ENCODE data around the gene ATXN2. TPM values are rescaled to one million over a fixed set of nuclear protein-coding genes. Genes with fewer than 3 reads are reported as not detected.

Gene ATXN2
- total RNA-seq, 1 donor from 2014 or later = 25.0 TPM

DNA sequence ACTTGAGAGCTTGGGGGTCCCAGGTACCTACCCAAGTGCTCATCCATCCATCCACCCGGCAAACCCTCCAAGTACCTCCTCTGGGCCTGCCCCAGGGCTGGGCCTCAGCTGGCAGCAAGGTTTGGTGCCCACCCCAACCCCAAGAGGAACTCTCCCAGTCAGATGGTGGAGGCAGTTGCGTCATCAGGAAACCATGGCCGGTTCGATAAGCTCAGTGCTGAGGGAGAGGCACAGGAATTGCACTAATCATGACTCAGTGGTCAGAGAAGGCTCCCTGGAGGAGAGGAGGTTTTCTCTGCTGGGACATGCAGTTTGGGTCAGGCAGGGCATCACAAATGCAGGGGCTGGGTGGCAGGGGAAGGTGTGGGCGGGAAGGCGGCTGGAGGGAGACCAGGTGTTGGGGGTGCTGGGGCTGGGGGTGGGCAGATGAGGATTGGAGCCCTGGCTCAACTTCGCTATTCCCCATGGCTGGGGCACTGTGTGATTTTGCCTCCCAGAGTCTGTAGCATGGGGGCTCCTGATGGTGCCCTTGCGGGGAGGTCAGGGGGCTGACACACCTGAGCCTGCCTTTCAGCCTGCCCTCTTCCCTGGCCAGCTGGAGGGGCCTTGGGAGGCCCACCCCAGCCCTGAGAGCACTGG is 161.2 kb downstream of the ATXN2 start:
- Histone ChIP-seq H3K4me1 (peaks cover 7 to 18% of the 10 kb centered on the region in 2 donors), H3K27me3 (no peaks in the 10 kb centered on the region), H3K36me3 (peaks cover 0 to 9% of the 10 kb centered on the region in 2 donors), H3K4me3 (no peak overlapping the region), H3K27ac (peak overlapping the region; percentile 32 to 72), H3K9me3 (no peaks in the 10 kb centered on the region)
- TF ChIP-seq, protein P1, sequence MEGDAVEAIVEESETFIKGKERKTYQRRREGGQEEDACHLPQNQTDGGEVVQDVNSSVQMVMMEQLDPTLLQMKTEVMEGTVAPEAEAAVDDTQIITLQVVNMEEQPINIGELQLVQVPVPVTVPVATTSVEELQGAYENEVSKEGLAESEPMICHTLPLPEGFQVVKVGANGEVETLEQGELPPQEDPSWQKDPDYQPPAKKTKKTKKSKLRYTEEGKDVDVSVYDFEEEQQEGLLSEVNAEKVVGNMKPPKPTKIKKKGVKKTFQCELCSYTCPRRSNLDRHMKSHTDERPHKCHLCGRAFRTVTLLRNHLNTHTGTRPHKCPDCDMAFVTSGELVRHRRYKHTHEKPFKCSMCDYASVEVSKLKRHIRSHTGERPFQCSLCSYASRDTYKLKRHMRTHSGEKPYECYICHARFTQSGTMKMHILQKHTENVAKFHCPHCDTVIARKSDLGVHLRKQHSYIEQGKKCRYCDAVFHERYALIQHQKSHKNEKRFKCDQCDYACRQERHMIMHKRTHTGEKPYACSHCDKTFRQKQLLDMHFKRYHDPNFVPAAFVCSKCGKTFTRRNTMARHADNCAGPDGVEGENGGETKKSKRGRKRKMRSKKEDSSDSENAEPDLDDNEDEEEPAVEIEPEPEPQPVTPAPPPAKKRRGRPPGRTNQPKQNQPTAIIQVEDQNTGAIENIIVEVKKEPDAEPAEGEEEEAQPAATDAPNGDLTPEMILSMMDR (IDR thresholded peaks at IDR 0.05) = no peak
- intact Hi-C loops (cut with DNase I) = no loop called here
- DNase-seq (ENCODE audit: low spot score in 2 of 2) = peak in 1 of 2 donors; percentile 84

DNA sequence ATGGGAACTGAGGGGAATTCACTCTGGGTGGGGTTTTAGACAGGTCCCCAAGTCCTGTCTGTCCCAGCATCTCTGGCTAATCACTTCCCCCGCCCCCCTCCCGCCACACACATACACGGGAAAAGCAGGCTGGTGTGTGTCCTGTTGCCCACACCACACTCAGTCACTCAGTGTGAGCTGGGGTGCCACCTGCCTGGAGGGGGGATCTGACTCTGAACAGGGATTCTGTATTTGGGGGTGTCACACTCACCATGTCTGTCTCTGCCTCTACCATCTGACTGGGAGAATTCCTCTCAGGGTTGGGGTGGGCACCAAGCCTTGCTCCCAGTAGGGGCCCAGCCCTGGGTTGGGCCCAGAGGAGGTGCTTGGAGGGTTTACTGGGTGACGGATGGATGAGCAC is 162.3 kb downstream of the ATXN2 start:
- no peak overlapping the region for H3K4me3 ChIP-seq
- TF ChIP-seq, protein P1 (IDR thresholded peaks at IDR 0.05) = no peak
- intact Hi-C loops (cut with DNase I) = no loop called here
- H3K27me3 ChIP-seq = no peaks in the 10 kb centered on the region
- no peak for DNase-seq (ENCODE audit: low spot score in 2 of 2)
- H3K4me1 ChIP-seq = peaks cover 7 to 28% of the 10 kb centered on the region in 2 donors
- H3K9me3 ChIP-seq = no peaks in the 10 kb centered on the region
- H3K36me3 ChIP-seq = no peaks in the 10 kb centered on the region
- H3K27ac ChIP-seq = peak overlapping the region; percentile 32 to 72

DNA sequence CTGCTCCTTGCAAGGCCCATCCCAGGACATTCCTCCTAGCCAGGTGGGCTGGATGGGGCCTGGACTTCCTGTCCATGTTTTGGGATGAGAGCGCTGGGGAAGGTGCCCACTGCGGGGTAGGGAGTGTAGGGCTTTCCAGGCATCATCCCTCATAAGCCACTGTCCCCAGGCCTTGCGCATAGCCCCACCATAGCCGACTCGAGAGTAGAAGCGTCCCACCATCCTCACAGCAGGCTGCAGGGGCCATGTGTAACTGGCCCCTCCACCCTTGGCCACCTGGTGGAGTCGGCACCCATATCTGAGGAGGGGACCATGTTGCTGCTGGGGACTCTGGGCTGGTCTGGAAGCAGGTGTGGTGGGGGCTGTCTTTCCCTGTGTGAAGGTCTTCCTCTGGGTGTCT is 162.8 kb downstream of the ATXN2 start:
- no peak for DNase-seq (ENCODE audit: low spot score in 2 of 2)
- no peaks in the 10 kb centered on the region for H3K27me3 ChIP-seq
- H3K27ac ChIP-seq = peak overlapping the region; percentile 32 to 72
- H3K4me1 ChIP-seq = peaks cover 7 to 29% of the 10 kb centered on the region in 2 donors
- intact Hi-C loops (cut with DNase I) = no loop called here
- no peak overlapping the region for H3K4me3 ChIP-seq
- no peaks in the 10 kb centered on the region for H3K36me3 ChIP-seq
- TF ChIP-seq, protein P1 (IDR thresholded peaks at IDR 0.05) = no peak
- no peaks in the 10 kb centered on the region for H3K9me3 ChIP-seq

DNA sequence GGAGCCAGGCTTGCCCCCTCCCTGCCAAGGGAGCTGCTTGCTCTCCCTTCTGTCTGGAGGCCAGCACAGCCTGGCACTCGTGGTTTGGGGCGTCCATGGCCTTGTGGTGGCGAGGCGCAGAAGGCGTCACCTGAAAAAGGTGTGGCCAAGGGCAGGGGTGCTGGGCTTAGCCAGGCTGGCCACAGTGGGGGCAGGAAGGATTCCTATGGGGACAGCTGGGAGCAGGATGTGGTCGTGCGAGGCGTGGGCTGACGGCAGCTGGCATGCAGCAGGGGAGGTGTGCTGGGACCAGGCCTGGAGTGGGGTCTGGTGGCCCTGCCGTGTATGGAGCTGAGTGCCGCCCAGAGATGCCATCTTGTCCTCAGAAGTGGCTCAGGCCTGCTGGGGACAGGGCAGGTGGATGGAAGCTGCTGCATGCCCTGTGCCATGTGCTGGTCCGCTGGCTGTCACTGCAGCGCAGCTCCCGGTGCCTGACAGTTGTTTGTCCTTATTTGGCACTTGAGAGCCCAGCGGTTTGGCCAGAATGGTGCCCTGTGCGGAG is 163.4 kb downstream of the ATXN2 start:
- Histone ChIP-seq H3K4me1 (peaks cover 10 to 32% of the 10 kb centered on the region in 2 donors), H3K9me3 (no peaks in the 10 kb centered on the region), H3K36me3 (no peaks in the 10 kb centered on the region), H3K4me3 (no peak overlapping the region), H3K27ac (peak overlapping the region; percentile 43 to 72), H3K27me3 (no peaks in the 10 kb centered on the region)
- TF ChIP-seq, protein P1 (IDR thresholded peaks at IDR 0.05) = no peak
- no peak for DNase-seq (ENCODE audit: low spot score in 2 of 2)
- intact Hi-C loops (cut with DNase I) = loop anchor here (2.0 kb wide), 1 partner anchor 39 kb away; no protein-coding TSS in a partner anchor

DNA sequence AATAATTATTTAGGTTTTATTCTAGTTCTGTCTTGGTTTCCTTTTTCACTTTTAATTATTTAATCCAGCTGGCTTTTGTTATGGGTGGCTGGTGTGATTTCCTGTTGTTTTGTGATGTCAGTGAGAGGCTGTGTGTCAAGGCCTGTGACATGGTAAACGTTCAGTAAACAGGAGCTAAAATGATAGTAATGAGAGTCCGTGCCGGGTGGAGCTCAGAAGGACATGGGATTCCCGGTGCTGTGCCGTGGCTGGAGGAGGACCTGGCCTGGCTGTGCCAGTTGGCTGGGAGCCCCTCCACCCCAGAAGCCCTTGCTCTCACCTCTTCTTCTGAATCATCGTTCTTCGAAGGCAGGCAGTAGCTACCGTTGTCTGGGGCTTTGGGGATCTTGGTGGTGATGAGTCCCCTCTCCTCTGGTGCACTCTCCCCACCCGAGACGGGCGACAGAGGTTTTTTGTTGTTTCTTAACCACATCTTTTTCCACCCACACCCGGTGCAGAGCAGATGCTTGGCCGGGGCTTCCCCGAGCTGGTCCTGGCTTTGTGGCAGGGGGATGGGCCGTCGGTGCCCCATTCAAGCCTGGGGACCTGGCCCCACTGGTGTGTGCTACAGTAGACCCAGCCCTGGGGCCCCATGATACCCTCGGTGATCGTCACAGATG is 164.3 kb downstream of the ATXN2 start:
- peaks cover 19 to 39% of the 10 kb centered on the region in 2 donors for H3K4me1 ChIP-seq
- DNase-seq (ENCODE audit: low spot score in 2 of 2) = peak in 1 of 2 donors; percentile 79

More for the DNA sequence above, 164.3 kb downstream of the ATXN2 start:
- Histone ChIP-seq H3K4me3 (peak overlapping the region; percentile 16 to 33), H3K27ac (peak overlapping the region; percentile 43 to 72), H3K9me3 (no peaks in the 10 kb centered on the region), H3K36me3 (no peaks in the 10 kb centered on the region), H3K27me3 (no peaks in the 10 kb centered on the region)
- TF ChIP-seq, protein P1 (IDR thresholded peaks at IDR 0.05) = no peak
- intact Hi-C loops (cut with DNase I) = loop anchor here (2.0 kb wide), 1 partner anchor 38 kb away; no protein-coding TSS in a partner anchor
